Measurements from ENCODE around the gene TNRC6C.

TNRC6C gene

GRCh38 chr17:77957857-77958715, at the start of gene TNRC6C:
TSS of gene TNRC6C (plus strand) at chr17:77958703. CDS start at chr17:78004207, 45,504 bp downstream.
- DNase-seq = peak; percentile 97

DNA sequence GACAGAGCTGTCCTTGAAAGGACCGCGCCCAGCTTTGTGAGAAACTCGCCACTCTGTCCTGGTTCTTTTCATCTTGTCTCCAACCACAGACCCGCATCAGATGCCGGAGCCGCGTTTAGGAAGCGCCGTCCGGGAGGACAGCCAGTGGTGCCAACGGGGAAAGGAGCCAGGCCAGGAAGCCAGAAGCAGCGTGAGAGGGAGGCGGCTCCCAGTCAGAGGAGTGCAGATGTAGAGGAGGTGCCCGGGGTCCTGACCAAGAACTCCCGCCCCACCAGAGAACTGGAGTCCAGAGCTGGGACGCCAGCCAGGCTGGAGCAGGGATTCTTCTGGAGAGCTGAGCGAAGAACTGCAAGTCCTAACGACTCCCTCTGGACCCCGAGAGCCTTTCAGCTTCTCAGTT, 49.3 kb upstream of the TNRC6C start:
- no peak for DNase-seq

DNA sequence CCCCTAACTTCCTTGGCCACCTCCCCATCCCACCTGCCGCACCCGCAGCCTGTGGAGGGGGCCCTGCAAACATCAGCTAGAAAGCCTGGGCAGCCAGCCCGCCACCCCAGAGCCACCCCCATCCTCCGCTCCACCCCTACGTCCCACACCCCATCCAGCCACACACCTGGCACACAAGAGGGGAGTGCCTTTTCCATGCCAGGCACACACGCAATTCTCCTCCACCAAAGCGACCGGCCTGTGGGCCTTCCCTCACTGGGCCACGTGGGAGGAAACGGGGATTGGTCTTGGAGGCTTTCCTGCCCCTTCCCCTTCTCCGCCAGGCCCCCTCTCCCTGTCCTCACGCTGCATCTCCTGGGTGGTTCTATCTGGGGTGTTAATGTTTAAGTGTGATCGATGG, 48.7 kb upstream of the TNRC6C start:
- DNase-seq = no peak

DNA sequence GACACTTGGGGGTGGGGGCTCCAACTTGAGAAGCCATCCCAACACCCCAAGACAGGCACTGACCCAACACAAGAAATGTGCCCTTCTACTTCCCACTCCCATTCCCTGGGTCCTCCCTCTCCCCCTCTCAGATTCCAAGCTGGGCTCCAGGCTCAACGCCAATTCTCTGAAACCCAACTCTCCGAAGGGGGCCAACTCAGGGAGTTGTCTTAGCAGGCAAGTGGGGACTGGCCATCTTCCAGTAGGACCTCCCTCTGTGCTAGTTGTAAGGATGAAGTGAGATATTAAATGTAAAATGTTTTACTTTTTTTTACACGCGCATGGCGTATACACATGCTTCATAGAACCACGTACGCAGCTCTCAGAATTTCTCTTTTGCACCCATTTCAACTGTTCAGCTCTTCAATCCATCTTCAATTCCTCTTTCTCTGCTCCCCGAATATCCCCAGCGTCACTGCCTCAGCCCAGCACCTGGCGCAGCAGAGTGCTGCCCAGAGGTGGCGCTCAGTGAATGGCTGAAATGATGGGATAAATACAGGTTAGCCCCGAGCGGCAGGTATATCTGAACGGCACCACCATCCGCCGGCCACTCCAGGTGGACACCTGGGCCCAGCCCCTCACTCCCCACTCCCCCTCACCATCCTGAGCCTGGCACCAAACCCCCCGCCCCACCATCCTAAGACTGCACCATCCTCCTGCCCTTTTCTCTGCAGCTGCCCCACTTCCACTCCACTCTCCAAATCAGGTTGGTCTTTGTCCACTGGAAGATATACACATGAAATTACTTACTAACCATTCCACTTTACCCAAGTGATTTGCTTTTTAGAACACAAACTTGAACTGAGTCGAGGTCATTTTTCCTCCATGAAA, 43.9 kb upstream of the TNRC6C start:
- no peak for DNase-seq

- no peak for DNase-seq
These were observed 42.9 kb upstream of the TNRC6C start for GRCh38 chr17:77915594-77916021.

- no peak for DNase-seq
These were observed 42.2 kb upstream of the TNRC6C start for GRCh38 chr17:77916264-77916663.

DNA sequence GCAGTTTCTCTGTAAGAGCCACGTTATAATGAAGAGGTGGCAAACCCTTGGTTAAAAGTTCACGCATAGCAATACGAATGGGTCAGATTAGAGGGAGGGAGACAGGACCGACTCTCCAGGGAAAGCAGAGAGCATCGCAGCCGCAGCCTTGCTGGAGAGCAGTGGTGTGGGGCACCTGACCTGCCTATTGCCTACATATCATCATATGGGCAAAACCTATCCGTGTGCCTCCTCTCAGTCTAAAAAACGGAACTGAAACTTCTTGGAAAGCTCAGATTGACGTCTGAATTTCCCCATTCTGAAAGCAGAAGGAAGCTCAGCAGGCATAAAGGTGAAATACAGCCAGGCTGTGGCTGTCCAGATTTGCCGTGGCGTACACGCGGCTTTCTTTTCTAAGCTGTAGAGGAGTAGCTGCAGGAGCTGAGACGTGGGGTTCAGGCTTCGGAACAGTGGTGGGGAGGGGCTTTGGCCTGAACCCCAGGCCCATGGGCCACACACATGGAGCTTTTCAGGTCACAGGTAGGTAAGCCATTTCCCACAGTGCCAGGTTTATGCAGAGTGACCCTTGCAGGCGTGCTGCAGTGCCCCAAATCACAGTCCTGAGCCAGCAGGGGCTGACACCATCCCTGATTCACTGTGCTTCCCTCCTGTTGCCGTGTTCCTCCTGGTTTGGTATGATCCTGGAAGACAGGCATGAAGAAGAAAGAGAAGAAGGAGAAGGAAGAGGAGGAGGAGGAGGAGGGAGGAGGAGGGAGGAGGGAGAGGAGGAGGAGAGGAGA, 41.6 kb upstream of the TNRC6C start:
- no peak for DNase-seq

- DNase-seq = no peak
These were observed 39.2 kb upstream of the TNRC6C start for GRCh38 chr17:77919276-77919675.

GRCh38 chr17:77923135-77923534, 35.4 kb upstream of the TNRC6C start:
- DNase-seq = no peak

GRCh38 chr17:77923776-77924513, 34.6 kb upstream of the TNRC6C start:
- DNase-seq = no peak

- no peak for DNase-seq
These were observed 33.7 kb upstream of the TNRC6C start for GRCh38 chr17:77924757-77925336.

GRCh38 chr17:77925831-77926543, 32.5 kb upstream of the TNRC6C start:
- DNase-seq = no peak

DNA sequence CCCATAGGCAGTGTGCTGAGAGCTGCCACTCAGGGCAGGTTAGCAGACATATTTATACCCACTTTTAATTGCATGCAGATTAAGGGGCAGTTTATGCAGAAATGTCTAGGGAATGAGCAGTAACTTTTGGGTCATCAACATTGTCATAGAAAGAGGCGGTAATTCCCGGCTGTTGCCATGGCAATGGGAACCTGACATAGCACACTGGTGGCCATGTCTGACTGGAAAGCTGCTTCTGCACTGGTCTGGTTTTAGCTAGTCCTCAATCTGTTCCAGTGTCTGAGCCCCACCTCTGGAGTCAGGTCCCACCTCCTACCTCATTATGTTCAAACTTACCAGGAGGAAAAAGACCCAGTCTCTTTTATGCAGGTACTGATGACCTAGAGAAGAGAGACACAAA, 31.5 kb upstream of the TNRC6C start:
- DNase-seq = no peak

DNA sequence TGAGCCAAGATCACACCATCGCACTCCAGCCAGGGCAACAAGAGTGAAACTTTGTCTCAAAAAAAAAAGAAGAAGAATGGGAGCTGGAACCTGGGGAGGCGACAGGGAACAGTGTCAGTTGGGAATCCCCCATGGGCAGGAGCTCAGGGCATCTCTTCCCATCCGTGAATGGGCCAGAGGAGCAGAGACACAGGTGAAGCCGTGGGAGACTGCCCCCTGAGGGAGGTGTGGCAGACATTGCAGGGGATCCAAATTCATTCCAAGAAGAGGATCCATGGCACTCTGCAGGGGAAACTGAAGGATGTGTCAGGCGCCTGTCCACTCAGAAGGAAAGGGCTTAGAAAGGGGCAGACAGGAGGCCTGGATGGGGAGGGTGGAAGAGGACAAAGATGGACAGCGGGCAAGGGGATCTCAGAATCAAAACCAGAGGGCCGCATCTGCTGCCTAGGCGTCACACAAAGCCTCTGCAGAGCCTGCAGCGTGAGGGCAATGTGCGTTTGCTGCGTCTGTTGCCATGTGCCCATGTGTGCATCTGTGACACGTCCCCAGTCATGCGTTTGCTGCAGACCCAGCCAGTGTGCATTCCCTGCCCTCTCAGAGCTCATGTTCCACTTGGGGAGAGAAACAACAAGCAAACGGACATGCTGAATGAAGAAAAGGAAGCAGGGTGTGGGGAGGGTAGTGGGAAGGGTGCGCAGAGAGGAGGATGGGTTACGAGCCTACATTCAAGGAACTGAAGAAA, 30.6 kb upstream of the TNRC6C start:
- DNase-seq = no peak

DNA sequence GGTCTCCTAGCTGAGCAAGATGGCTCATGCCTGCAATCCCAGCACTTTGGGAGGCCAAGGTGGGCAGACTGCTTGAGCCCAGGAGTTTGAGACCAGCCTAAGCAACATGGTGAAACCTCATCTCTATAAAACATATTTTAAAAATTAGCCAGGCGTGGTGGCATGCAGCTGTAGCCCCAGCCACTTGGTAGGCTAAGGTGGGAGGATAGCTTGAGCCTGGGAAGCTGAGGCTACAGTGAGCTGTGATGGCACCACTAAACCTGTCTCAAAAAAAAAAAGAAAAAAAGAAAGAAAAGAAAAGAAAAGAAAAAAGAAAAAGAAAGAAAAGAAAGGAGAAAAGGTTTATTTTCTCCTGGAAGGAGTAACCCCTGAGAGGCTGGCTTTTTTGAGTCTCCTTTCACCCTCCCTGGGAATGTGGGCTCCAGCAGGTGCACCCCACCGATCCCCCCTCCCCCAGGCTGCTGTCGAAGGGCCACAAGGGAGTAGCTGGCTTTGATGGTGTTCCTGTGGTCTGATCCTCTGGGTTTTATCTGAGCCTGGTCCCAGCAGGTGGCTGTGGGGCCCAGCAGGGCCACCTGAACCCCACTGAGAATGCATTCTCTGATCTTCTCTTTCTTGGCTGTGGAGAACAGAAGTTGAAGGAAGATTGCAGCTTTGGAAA, 29.9 kb upstream of the TNRC6C start:
- DNase-seq = no peak

- no peak for DNase-seq
These were observed 29.3 kb upstream of the TNRC6C start for GRCh38 chr17:77929180-77929564.

DNA sequence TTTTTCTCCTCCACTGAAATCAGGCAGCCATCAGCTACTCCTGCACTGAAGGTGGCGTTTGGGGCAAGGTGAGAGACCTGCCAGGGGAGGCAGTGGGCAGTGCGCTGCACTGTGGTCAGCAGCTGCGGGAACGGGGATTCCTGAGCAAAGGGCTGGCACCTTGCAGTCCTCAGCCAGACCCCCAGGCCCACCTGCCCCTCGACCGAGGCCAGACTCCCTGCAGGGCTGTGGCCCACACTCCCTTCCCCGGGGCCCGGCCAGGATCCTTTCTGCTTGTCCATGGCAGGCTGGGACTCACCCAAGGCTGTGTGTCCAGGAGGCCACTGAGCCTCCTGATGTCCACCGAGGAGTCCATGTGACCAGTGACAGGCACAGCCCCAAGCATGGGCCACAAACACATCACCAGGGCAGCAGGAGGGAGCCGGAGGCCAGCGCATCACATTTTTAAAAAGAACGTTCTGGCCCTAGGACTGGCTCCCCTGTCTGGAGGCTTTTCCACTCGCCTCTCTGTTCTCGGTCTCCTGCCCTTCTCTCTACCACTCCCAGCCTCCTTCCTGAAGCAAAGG, 28.5 kb upstream of the TNRC6C start:
- DNase-seq = no peak

GRCh38 chr17:77930780-77931768, 27.4 kb upstream of the TNRC6C start:
- no peak for DNase-seq
